K562 (cell line): ENCODE measurements around the gene KPNB1. TPM values are rescaled to one million over a fixed set of nuclear protein-coding genes. Genes with fewer than 3 reads are reported as not detected.
A peak's percentile ranks its signal among the peaks of the same experiment; 100 is the strongest.

Experiments
- NR0B1 ChIP-seq: fragments of 450-650 bp; IDR thresholded peaks from one replicate; pipeline ENCODE4 v1.6.1; 2018; ENCODE audit warnings: mild to moderate bottlenecking, moderate library complexity; ENCODE audit not compliant: partially characterized antibody
- SIN3A ChIP-seq, 2 experiments: fragments of 150-350 bp in 1 of 2; IDR thresholded peaks; 2 replicates each; pipeline ENCODE4 v1.6.1; 2011 to 2016; ENCODE audit warnings: borderline replicate concordance in 2 of 2, low read depth in 2 of 2, low read length in 2 of 2, mild to moderate bottlenecking in 2 of 2, moderate library complexity in 2 of 2; ENCODE audit not compliant: control insufficient read depth in 1 of 2
- polyA plus RNA-seq, 8 experiments: library from polyadenylated mRNA; depleted of rRNA in 4 of 8; stranded (reverse) in 5 of 8; unstranded in 3 of 8; fragments of >200 nt; fragmentation: Nextera tagmentation in 2 of 8; fragmentation: Illumina TruSeq in 1 of 8; extraction: Ambion mirVana in 2 of 8; extraction: Trizol in 1 of 8; gene quantifications; 2 replicates each; pipeline versions ENCODE4 v1.2.1 to v1.2.3, GENCODE V29; 2011 to 2014; ENCODE audit warnings: inconsistent platforms in 1 of 8, missing spikeins in 1 of 8
- total RNA-seq, 7 experiments: library from RNA; depleted of rRNA in 6 of 7; stranded (reverse); fragments of >200 nt in 6 of 7; fragmentation: Illumina TruSeq in 2 of 7; extraction: Trizol in 2 of 7; gene quantifications; 2 replicates each; pipeline versions ENCODE4 v1.2.1 to v1.2.3, GENCODE V29; 2011 to 2021; ENCODE audit warnings: low replicate concordance in 1 of 7
- TF ChIP-seq, protein P1 (sequence below), 2 experiments: IDR thresholded peaks; 2 replicates each; pipeline ENCODE4 v1.6.1; 2011; ENCODE audit warnings: borderline replicate concordance in 1 of 2, control low read depth in 1 of 2, low read depth in 1 of 2, low read length in 1 of 2, mild to moderate bottlenecking in 1 of 2, mixed read lengths in 1 of 2, moderate library complexity in 1 of 2; ENCODE audit not compliant: insufficient read depth in 1 of 2, insufficient read length in 1 of 2, poor library complexity in 1 of 2, severe bottlenecking in 1 of 2; ENCODE audit errors: extremely low read depth in 1 of 2

The KPNB1 gene
- total and polyA plus RNA-seq, 9 of the 15 experiments (the other 6 are each of a cell fraction or from before 2014, with no cell fraction given): 154 to 622 (median 354) TPM

DNA sequence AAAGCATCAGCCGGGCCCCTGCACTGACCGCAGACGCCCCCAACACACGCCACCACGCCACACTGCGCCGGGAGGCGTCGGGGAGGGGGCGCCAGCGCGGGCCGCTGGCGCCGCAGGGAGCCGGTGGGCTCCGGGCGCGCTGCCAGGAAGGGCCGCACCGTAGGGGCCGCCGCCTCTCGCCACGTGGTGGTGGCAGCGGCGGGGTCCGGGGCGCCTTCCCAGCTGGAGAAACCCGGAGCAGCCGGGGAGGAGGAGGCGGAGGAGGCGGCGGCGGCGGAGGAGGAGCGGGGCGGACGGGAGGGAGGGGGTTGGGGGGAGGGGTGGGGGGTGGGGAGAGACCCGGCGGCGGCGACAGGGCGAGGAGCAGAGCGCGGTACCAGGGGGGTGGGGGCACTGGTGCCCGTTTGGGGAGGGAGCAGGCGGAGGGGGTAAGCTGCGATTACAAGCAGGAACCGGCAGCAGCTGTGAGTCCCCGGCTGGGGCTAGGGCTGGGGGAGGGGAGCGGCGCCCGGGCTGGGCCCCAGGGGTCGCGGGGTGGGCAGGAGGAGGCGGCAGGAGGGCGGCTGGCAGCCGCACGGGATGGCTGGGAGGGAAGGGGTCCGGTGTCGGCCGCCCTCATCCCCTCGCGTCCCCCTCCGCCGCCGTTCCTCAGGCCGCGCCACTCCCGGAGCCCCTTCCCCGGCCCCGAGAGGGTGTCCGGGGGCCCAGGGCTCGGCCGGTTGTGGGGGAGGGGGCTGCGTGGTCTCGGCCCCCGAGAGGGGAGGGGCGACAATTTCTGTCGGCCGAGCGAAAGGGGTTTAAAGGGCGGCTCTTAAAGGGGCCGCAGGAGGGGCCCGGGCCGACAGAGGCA is 44.2 kb downstream of the KPNB1 start, which contains the start of gene TBKBP1 (continued):
- TF ChIP-seq, protein P1, sequence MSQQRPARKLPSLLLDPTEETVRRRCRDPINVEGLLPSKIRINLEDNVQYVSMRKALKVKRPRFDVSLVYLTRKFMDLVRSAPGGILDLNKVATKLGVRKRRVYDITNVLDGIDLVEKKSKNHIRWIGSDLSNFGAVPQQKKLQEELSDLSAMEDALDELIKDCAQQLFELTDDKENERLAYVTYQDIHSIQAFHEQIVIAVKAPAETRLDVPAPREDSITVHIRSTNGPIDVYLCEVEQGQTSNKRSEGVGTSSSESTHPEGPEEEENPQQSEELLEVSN (IDR thresholded peaks at IDR 0.05; ENCODE audit: borderline replicate concordance in 1 of 2, extremely low read depth in 1 of 2, insufficient read depth in 1 of 2, insufficient read length in 1 of 2, low read depth in 1 of 2, low read length in 1 of 2, poor library complexity in 1 of 2, severe bottlenecking in 1 of 2): peak in 1 of 2 experiments; percentile 68
- TF ChIP-seq SIN3A (IDR thresholded peaks at IDR 0.05; ENCODE audit: borderline replicate concordance in 2 of 2, control insufficient read depth in 1 of 2, low read depth in 2 of 2, low read length in 2 of 2) (peak; percentile 19 to 60; a peak in 2 of 4 replicates), NR0B1 (no peak)
